GM15510 (cell line): ENCODE data around the gene TBKBP1.

Source experiments
- POLR2A ChIP-seq: IDR thresholded peaks from 3 replicates; pipeline ENCODE4 v1.6.1; 2011; ENCODE audit warnings: borderline replicate concordance; ENCODE audit not compliant: insufficient read length; ENCODE audit errors: extremely low read depth

The TBKBP1 gene

GRCh38 chr17:47725446-47726111 lies 31.6 kb downstream of the TBKBP1 start:
- TF ChIP-seq POLR2A, result no peak

GRCh38 chr17:47726796-47727703 lies 33.1 kb downstream of the TBKBP1 start:
- no peak for TF ChIP-seq POLR2A

GRCh38 chr17:47727704-47728036 lies 33.7 kb downstream of the TBKBP1 start:
- TF ChIP-seq POLR2A, result no peak

- TF ChIP-seq POLR2A, result no peak
Measured at GRCh38 chr17:47728214-47728877, 34.4 kb downstream of the TBKBP1 start.

GRCh38 chr17:47729476-47729875 lies 35.5 kb downstream of the TBKBP1 start:
- no peak for TF ChIP-seq POLR2A

GRCh38 chr17:47730681-47731080 lies 36.7 kb downstream of the TBKBP1 start:
- TF ChIP-seq POLR2A, result no peak

GRCh38 chr17:47731396-47731795 lies 37.4 kb downstream of the TBKBP1 start:
- no peak for TF ChIP-seq POLR2A

GRCh38 chr17:47732399-47733046 lies 38.6 kb downstream of the TBKBP1 start:
- TF ChIP-seq POLR2A, result no peak

GRCh38 chr17:47733047-47733673 lies 39.2 kb downstream of the TBKBP1 start, which contains the start of gene TBX21:
Gene TBX21 (plus strand): TSS chr17:47733236. CDS start chr17:47733455, 219 bp downstream.
- TF ChIP-seq POLR2A, result peak; percentile 77

- TF ChIP-seq POLR2A, result no peak
Measured at GRCh38 chr17:47733674-47734410, 39.9 kb downstream of the TBKBP1 start.

- no peak for TF ChIP-seq POLR2A
Measured at GRCh38 chr17:47735139-47735464, 41.1 kb downstream of the TBKBP1 start.

GRCh38 chr17:47735536-47736011 lies 41.6 kb downstream of the TBKBP1 start:
- peak; percentile 14 for TF ChIP-seq POLR2A
